ENCODE measurements around the gene SLC6A5.

- TF ChIP-seq CTCF (IDR thresholded peaks at IDR 0.05; ENCODE audit: borderline replicate concordance, extremely low read depth, low read length, poor library complexity, severe bottlenecking) = no peak
- no peak for TF ChIP-seq EZH2 (IDR thresholded peaks at IDR 0.05; ENCODE audit: borderline replicate concordance, low read depth, low read length, severe bottlenecking)
Observed at GRCh38 chr11:20595101-20595500, 4.3 kb upstream of the SLC6A5 start.
